Measurements from ENCODE around the gene TAPBPL. TPM values are rescaled to one million over a fixed set of nuclear protein-coding genes. Genes with fewer than 3 reads are reported as not detected.

Gene TAPBPL
- polyA plus RNA-seq, 1 of the 3 experiments (the other 2 are of a cell fraction), result 24.1 TPM

DNA sequence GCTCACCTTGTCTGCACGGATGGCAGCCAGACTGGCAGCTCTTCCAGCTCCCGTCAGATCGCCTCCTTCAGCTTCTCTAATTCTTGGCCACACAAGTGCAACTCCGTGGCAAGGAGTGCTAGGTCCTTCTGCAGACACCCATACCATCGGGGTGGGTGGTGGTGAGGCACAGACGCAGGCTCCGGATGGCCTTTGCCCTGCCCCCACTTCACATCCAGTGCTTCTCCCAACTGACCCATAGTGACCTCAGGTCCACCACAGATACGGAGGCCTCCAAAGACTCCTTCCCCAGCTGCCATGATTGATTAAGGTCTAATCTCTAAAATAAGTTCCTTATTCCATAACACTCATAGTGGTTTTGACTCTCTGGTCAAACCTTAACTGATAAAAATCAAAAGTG is 27.0 kb upstream of the TAPBPL start:
- no peak for DNase-seq
- no peak overlapping the region for H3K9ac ChIP-seq
- no peaks in the 10 kb centered on the region for H3K36me3 ChIP-seq (replicated peaks in 1 of 2; ENCODE audit: control insufficient read depth in 1 of 2, insufficient read depth in 2 of 2, low read length in 1 of 2)
- H3K27me3 ChIP-seq (ENCODE audit: insufficient read depth), result no peaks in the 10 kb centered on the region
- CTCF ChIA-PET, result interaction anchor here (1.5 to 8.2 kb wide), 7 partner anchors 26 to 134 kb away, joined by 4 to 91 read pairs (median 10); partner anchors contain the start of gene TAPBPL
- no peaks in the 10 kb centered on the region for H3K4me1 ChIP-seq (ENCODE audit: control insufficient read depth in 1 of 2, insufficient read depth in 2 of 2, low read depth in 1 of 2, low read length in 1 of 2)
- POLR2A ChIA-PET, result no interaction called here
- no peaks in the 10 kb centered on the region for H4K20me1 ChIP-seq (ENCODE audit: insufficient read depth)
- H3K4me2 ChIP-seq, result no peak overlapping the region
- no peaks in the 10 kb centered on the region for H3F3A ChIP-seq (replicated peaks; ENCODE audit: insufficient read depth)
- 87% methylated on average over 5 of the region's 8 CpGs for WGBS (ENCODE audit: low lambda C conversion rate)
- TF ChIP-seq GATA2 (CRISPR knock-in tag; IDR thresholded peaks at IDR 0.05) (no peak), CHD2 (IDR thresholded peaks at IDR 0.05; ENCODE audit: low read length, partially characterized antibody) (no peak), NRF1 (IDR thresholded peaks at IDR 0.05; ENCODE audit: low read depth, low read length) (no peak), MXI1 (IDR thresholded peaks at IDR 0.05; ENCODE audit: low read depth, low read length) (no peak), SMC3 (IDR thresholded peaks at IDR 0.05; ENCODE audit: low read depth, low read length) (no peak), RAD21 (IDR thresholded peaks at IDR 0.05; ENCODE audit: low read length) (no peak), FOXM1 (IDR thresholded peaks at IDR 0.05; ENCODE audit: low read depth) (no peak), JUND (IDR thresholded peaks at IDR 0.05) (no peak), ELF1 (IDR thresholded peaks at IDR 0.05) (no peak), RXRA (IDR thresholded peaks at IDR 0.05; ENCODE audit: borderline replicate concordance, low read depth) (no peak), YY1 (IDR thresholded peaks at IDR 0.05; ENCODE audit: low read depth) (no peak), EZH2phosphoT487 (IDR thresholded peaks at IDR 0.05; ENCODE audit: borderline replicate concordance, low read depth) (no peak), NFIC (IDR thresholded peaks at IDR 0.05; ENCODE audit: borderline replicate concordance) (no peak)
- TF ChIP-seq, protein P1, sequence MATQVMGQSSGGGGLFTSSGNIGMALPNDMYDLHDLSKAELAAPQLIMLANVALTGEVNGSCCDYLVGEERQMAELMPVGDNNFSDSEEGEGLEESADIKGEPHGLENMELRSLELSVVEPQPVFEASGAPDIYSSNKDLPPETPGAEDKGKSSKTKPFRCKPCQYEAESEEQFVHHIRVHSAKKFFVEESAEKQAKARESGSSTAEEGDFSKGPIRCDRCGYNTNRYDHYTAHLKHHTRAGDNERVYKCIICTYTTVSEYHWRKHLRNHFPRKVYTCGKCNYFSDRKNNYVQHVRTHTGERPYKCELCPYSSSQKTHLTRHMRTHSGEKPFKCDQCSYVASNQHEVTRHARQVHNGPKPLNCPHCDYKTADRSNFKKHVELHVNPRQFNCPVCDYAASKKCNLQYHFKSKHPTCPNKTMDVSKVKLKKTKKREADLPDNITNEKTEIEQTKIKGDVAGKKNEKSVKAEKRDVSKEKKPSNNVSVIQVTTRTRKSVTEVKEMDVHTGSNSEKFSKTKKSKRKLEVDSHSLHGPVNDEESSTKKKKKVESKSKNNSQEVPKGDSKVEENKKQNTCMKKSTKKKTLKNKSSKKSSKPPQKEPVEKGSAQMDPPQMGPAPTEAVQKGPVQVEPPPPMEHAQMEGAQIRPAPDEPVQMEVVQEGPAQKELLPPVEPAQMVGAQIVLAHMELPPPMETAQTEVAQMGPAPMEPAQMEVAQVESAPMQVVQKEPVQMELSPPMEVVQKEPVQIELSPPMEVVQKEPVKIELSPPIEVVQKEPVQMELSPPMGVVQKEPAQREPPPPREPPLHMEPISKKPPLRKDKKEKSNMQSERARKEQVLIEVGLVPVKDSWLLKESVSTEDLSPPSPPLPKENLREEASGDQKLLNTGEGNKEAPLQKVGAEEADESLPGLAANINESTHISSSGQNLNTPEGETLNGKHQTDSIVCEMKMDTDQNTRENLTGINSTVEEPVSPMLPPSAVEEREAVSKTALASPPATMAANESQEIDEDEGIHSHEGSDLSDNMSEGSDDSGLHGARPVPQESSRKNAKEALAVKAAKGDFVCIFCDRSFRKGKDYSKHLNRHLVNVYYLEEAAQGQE (IDR thresholded peaks at IDR 0.05; ENCODE audit: low read depth, low read length), result no peak
- TF ChIP-seq, protein P2, sequence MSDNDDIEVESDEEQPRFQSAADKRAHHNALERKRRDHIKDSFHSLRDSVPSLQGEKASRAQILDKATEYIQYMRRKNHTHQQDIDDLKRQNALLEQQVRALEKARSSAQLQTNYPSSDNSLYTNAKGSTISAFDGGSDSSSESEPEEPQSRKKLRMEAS (IDR thresholded peaks at IDR 0.05; ENCODE audit: low read depth), result no peak
- TF ChIP-seq, protein P3, sequence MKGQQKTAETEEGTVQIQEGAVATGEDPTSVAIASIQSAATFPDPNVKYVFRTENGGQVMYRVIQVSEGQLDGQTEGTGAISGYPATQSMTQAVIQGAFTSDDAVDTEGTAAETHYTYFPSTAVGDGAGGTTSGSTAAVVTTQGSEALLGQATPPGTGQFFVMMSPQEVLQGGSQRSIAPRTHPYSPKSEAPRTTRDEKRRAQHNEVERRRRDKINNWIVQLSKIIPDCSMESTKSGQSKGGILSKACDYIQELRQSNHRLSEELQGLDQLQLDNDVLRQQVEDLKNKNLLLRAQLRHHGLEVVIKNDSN (IDR thresholded peaks at IDR 0.05; ENCODE audit: borderline replicate concordance, low read depth), result no peak
- TF ChIP-seq, protein P4, sequence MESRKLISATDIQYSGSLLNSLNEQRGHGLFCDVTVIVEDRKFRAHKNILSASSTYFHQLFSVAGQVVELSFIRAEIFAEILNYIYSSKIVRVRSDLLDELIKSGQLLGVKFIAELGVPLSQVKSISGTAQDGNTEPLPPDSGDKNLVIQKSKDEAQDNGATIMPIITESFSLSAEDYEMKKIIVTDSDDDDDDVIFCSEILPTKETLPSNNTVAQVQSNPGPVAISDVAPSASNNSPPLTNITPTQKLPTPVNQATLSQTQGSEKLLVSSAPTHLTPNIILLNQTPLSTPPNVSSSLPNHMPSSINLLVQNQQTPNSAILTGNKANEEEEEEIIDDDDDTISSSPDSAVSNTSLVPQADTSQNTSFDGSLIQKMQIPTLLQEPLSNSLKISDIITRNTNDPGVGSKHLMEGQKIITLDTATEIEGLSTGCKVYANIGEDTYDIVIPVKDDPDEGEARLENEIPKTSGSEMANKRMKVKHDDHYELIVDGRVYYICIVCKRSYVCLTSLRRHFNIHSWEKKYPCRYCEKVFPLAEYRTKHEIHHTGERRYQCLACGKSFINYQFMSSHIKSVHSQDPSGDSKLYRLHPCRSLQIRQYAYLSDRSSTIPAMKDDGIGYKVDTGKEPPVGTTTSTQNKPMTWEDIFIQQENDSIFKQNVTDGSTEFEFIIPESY (IDR thresholded peaks at IDR 0.05; ENCODE audit: borderline replicate concordance, low read depth), result no peak
- H3K4me3 ChIP-seq (ENCODE audit: low read depth in 2 of 2, low read length in 1 of 2), result no peak overlapping the region
- H3K9me2 ChIP-seq, result no peaks in the 10 kb centered on the region
- no peaks in the 10 kb centered on the region for H3K79me2 ChIP-seq (ENCODE audit: insufficient read depth)
- H2AFZ ChIP-seq (ENCODE audit: low read depth), result no peak overlapping the region
- H3K27ac ChIP-seq (ENCODE audit: low read depth in 2 of 2, low read length in 1 of 2), result no peak overlapping the region
- no peaks in the 10 kb centered on the region for H3K9me3 ChIP-seq

Data from SK-N-SH (cell line).